HepG2 (cell line): ENCODE data around the gene GNB3. TPM values are rescaled to one million over a fixed set of nuclear protein-coding genes. Genes with fewer than 3 reads are reported as not detected.

Experiments
- AKAP8 ChIP-seq: sonication (generic); formaldehyde crosslinking; IDR thresholded peaks from 2 replicates; pipeline ENCODE4 v1.5.1; 2020; ENCODE audit warnings: mild to moderate bottlenecking, missing genetic modification reagents
- CHD2 ChIP-seq: IDR thresholded peaks from 2 replicates; pipeline ENCODE4 v1.6.1; 2011; ENCODE audit warnings: low read depth, low read length, improper control_type of control experiment
- FOXC1 ChIP-seq: sonication (generic); formaldehyde crosslinking; IDR thresholded peaks from 2 replicates; pipeline ENCODE4 v1.8.0; 2022; ENCODE audit warnings: mild to moderate bottlenecking, missing genetic modification reagents, borderline replicate concordance
- GTF2F1 ChIP-seq: fragments of 150-350 bp; IDR thresholded peaks from 2 replicates; pipeline ENCODE4 v1.6.1; 2014; ENCODE audit warnings: low read length
- ISL2 ChIP-seq: sonication (generic); formaldehyde crosslinking; IDR thresholded peaks from 2 replicates; pipeline ENCODE4 v1.5.0; 2020; ENCODE audit warnings: missing genetic modification reagents
- KDM5A ChIP-seq: fragments of 200-600 bp; sonication (generic); IDR thresholded peaks from 2 replicates; pipeline ENCODE4 v1.7.0; 2018; ENCODE audit warnings: antibody characterized with exemption, mild to moderate bottlenecking, low read length, borderline replicate concordance
- PAX8 ChIP-seq: sonication (generic); formaldehyde crosslinking; IDR thresholded peaks from 2 replicates; pipeline ENCODE4 v1.8.0; 2022; ENCODE audit warnings: mild to moderate bottlenecking, missing genetic modification reagents, borderline replicate concordance
- POLR2G ChIP-seq: fragments of 200-400 bp; formaldehyde crosslinking; IDR thresholded peaks from 2 replicates; pipeline ENCODE4 v1.6.1; 2018; ENCODE audit warnings: mild to moderate bottlenecking, low read depth, low read length, moderate library complexity
- PTBP1 ChIP-seq: fragments of 200-400 bp; formaldehyde crosslinking; IDR thresholded peaks from 2 replicates; pipeline ENCODE4 v1.6.1; 2018; ENCODE audit warnings: low read length, low read depth; ENCODE audit not compliant: poor library complexity, severe bottlenecking
- SAP130 ChIP-seq: IDR thresholded peaks from 2 replicates; pipeline ENCODE4 v1.6.1; 2016; ENCODE audit warnings: low read depth
- SOX13 ChIP-seq, 3 experiments: fragments of 450-650 bp in 1 of 3; sonication (generic) in 1 of 3; formaldehyde crosslinking in 1 of 3; IDR thresholded peaks in 2 of 3; conservative IDR thresholded peaks in 1 of 3; 2 replicates each; pipeline versions ENCODE4 v1.5.0 to v1.6.1; 2016 to 2020; ENCODE audit warnings: antibody characterized with exemption in 1 of 3, mild to moderate bottlenecking in 1 of 3, missing compliant biosample characterization in 1 of 3, missing genetic modification reagents in 1 of 3, moderate library complexity in 1 of 3
- TBX3 ChIP-seq: fragments of 450-650 bp; IDR thresholded peaks from 2 replicates; pipeline ENCODE4 v1.6.1; 2017; ENCODE audit warnings: antibody characterized with exemption, mild to moderate bottlenecking, inconsistent platforms, borderline replicate concordance
- ZNF136 ChIP-seq: sonication (generic); formaldehyde crosslinking; IDR thresholded peaks from 2 replicates; pipeline ENCODE4 v1.8.1; 2022; ENCODE audit warnings: low read depth, mild to moderate bottlenecking, moderate library complexity, missing genetic modification reagents
- ZNF329 ChIP-seq: sonication (generic); formaldehyde crosslinking; IDR thresholded peaks from 2 replicates; pipeline ENCODE4 v1.9.0; 2021; ENCODE audit warnings: low read depth, mild to moderate bottlenecking, missing genetic modification reagents
- ZNF501 ChIP-seq: sonication (generic); formaldehyde crosslinking; IDR thresholded peaks from 2 replicates; pipeline ENCODE4 v1.5.1; 2020; ENCODE audit warnings: mild to moderate bottlenecking, moderate library complexity, missing genetic modification reagents
- ZNF577 ChIP-seq: sonication (generic); formaldehyde crosslinking; IDR thresholded peaks from 2 replicates; pipeline ENCODE4 v1.4.0; 2020; ENCODE audit warnings: mild to moderate bottlenecking, low read depth, missing genetic modification reagents, borderline replicate concordance
- polyA plus RNA-seq, 8 experiments: library from polyadenylated mRNA; depleted of rRNA in 3 of 8; stranded (reverse) in 7 of 8; unstranded in 1 of 8; fragments of >200 nt; fragmentation: Illumina TruSeq in 4 of 8; extraction: Trizol in 4 of 8; gene quantifications; 2 replicates each; pipeline versions ENCODE4 v1.2.1 to v1.2.3, GENCODE V29; 2011 to 2016; ENCODE audit warnings: low read depth in 4 of 8, missing spikeins in 1 of 8, mixed read lengths in 1 of 8; ENCODE audit not compliant: insufficient read depth in 1 of 8
- total RNA-seq, 5 experiments: library from RNA; depleted of rRNA; stranded (reverse); fragments of >200 nt; fragmentation: Illumina TruSeq; extraction: Trizol; gene quantifications; 2 replicates each; pipeline ENCODE4 v1.2.3, GENCODE V29; 2016; ENCODE audit warnings: low read depth in 1 of 5
- TF ChIP-seq, protein P1 (sequence below): IDR thresholded peaks from 2 replicates; pipeline ENCODE4 v1.6.1; 2012; ENCODE audit warnings: low read length, improper control_type of control experiment
- TF ChIP-seq, protein P2 (sequence below): sonication (generic); formaldehyde crosslinking; conservative IDR thresholded peaks from 2 replicates; pipeline ENCODE4 v1.5.0; 2020; ENCODE audit warnings: missing genetic modification reagents
- TF ChIP-seq, protein P3 (sequence below): sonication (generic); formaldehyde crosslinking; IDR thresholded peaks from 2 replicates; pipeline ENCODE4 v1.4.0; 2020; ENCODE audit warnings: missing genetic modification reagents, borderline replicate concordance

GNB3 gene
- total and polyA plus RNA-seq, 2 of the 13 experiments (the other 11 are each of a cell fraction or from before 2014, with no cell fraction given), result 1.3 to 3.6 TPM

DNA sequence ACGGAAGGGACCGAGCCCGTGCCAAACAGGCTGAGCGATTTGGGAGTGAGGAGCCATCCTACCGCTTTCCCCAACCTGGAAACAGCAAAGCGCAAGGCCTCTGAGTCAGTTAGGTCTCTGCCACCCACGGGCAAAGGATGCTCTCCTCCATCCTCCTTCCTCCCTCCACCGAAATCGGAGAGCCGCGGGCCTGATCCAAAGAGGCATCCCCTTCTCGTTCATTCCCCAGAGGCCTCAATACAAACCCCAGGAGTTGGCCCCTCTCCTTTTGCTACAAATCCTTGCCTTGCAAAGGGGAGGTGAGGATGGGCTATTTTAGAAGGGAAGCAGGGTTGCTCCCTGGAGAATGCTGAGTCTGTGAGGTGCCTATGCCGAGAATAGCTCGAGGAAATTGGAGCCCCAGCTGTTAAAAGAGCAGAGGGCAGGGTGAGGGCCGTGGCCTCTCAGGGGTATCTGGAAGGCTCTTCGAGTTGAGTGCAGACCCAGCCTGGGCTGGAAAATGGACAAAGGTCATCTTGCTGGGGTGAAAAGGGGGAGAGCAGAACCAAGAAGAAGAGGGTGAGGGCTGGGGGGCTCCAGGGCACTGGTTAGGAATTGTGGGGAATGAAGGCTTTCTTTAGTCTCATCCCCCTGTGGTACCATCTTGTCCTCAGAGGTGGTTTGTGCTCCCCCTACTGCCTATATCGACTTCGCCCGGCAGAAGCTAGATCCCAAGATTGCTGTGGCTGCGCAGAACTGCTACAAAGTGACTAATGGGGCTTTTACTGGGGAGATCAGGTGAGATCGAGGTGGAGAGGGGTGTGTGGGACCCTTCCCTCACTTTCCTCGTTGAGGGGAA is 27.7 kb downstream of the GNB3 start (continued):
- TF ChIP-seq ISL2 (CRISPR knock-in tag) (no peak), ZNF329 (CRISPR knock-in tag) (no peak), GTF2F1 (no peak), ZNF136 (CRISPR knock-in tag) (no peak), SOX13 (IDR thresholded peaks at IDR 0.05) (no peak), SOX13 (CRISPR knock-in tag; conservative IDR thresholded peaks at IDR 0.05 in 1 of 2, IDR thresholded peaks at IDR 0.05 in 1 of 2) (no peak), SAP130 (CRISPR knock-in tag) (peak; percentile 1; the same call in 1 of the 2 replicates), CHD2 (no peak), AKAP8 (peak; percentile 79), ZNF577 (CRISPR knock-in tag) (no peak), PTBP1 (no peak), TBX3 (no peak), PAX8 (no peak), ZNF501 (CRISPR knock-in tag) (no peak), FOXC1 (CRISPR knock-in tag) (no peak), POLR2G (0 out of 2 replicates have a peak, but pooled peaks have one; percentile 16), KDM5A (0 out of 2 replicates have a peak, but pooled peaks have one; percentile 22)
- TF ChIP-seq, protein P1, sequence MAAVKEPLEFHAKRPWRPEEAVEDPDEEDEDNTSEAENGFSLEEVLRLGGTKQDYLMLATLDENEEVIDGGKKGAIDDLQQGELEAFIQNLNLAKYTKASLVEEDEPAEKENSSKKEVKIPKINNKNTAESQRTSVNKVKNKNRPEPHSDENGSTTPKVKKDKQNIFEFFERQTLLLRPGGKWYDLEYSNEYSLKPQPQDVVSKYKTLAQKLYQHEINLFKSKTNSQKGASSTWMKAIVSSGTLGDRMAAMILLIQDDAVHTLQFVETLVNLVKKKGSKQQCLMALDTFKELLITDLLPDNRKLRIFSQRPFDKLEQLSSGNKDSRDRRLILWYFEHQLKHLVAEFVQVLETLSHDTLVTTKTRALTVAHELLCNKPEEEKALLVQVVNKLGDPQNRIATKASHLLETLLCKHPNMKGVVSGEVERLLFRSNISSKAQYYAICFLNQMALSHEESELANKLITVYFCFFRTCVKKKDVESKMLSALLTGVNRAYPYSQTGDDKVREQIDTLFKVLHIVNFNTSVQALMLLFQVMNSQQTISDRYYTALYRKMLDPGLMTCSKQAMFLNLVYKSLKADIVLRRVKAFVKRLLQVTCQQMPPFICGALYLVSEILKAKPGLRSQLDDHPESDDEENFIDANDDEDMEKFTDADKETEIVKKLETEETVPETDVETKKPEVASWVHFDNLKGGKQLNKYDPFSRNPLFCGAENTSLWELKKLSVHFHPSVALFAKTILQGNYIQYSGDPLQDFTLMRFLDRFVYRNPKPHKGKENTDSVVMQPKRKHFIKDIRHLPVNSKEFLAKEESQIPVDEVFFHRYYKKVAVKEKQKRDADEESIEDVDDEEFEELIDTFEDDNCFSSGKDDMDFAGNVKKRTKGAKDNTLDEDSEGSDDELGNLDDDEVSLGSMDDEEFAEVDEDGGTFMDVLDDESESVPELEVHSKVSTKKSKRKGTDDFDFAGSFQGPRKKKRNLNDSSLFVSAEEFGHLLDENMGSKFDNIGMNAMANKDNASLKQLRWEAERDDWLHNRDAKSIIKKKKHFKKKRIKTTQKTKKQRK, result no peak
- TF ChIP-seq, protein P2, sequence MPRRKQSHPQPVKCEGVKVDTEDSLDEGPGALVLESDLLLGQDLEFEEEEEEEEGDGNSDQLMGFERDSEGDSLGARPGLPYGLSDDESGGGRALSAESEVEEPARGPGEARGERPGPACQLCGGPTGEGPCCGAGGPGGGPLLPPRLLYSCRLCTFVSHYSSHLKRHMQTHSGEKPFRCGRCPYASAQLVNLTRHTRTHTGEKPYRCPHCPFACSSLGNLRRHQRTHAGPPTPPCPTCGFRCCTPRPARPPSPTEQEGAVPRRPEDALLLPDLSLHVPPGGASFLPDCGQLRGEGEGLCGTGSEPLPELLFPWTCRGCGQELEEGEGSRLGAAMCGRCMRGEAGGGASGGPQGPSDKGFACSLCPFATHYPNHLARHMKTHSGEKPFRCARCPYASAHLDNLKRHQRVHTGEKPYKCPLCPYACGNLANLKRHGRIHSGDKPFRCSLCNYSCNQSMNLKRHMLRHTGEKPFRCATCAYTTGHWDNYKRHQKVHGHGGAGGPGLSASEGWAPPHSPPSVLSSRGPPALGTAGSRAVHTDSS, result no peak
- TF ChIP-seq, protein P3, sequence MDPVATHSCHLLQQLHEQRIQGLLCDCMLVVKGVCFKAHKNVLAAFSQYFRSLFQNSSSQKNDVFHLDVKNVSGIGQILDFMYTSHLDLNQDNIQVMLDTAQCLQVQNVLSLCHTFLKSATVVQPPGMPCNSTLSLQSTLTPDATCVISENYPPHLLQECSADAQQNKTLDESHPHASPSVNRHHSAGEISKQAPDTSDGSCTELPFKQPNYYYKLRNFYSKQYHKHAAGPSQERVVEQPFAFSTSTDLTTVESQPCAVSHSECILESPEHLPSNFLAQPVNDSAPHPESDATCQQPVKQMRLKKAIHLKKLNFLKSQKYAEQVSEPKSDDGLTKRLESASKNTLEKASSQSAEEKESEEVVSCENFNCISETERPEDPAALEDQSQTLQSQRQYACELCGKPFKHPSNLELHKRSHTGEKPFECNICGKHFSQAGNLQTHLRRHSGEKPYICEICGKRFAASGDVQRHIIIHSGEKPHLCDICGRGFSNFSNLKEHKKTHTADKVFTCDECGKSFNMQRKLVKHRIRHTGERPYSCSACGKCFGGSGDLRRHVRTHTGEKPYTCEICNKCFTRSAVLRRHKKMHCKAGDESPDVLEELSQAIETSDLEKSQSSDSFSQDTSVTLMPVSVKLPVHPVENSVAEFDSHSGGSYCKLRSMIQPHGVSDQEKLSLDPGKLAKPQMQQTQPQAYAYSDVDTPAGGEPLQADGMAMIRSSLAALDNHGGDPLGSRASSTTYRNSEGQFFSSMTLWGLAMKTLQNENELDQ (CRISPR knock-in tag), result no peak
